Erythroblast (primary cell): ENCODE results near the gene DHRS3.

Experiments used
- DNase-seq, 2 experiments: peaks; one replicate each; lab custom pipeline; 2025; lab: John Stamatoyannopoulos, UW
- GATA1 ChIP-seq: IDR thresholded peaks from 2 replicates; pipeline ENCODE4 v1.6.1; 2011; ENCODE audit warnings: low read depth, mild to moderate bottlenecking, control low read depth, low read length, moderate library complexity
- POLR2A ChIP-seq: IDR thresholded peaks from 2 replicates; pipeline ENCODE4 v1.6.1; 2011; ENCODE audit warnings: mild to moderate bottlenecking, low read length

DHRS3 gene

DNA sequence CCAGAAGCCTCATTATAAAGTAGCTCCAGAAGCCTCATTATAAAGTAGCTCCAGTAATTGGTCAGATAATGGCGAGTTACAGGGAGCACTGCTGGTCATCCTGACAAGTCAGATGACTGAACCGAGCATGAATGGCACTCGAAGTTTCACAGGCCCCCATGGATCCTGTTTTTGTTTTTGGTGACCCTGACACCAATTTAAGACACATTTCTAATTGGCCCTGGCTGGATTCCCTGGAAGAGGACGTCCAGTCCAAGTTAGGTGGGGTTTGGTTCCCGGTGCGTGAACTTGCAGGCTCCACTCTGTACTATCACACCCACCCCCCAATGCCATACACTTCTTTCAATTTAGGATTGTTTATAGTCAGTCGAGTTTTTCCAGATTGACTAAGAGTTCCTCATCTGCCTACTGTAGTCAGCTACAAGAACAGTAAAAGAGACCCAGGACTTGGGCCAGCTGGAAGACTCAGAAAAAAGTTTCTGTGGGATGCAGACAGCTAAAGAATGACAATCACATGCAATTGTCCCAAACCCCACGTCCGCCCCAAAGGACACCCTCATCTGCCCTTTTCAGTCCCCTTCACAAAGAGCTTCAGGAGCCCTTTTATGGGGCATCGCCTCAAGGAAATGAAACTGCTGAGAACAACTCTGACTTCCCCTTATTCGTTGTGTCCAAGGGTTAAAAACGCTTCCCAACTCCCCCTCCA, 2.7 kb downstream of the DHRS3 start:
- no peak for DNase-seq

DNA sequence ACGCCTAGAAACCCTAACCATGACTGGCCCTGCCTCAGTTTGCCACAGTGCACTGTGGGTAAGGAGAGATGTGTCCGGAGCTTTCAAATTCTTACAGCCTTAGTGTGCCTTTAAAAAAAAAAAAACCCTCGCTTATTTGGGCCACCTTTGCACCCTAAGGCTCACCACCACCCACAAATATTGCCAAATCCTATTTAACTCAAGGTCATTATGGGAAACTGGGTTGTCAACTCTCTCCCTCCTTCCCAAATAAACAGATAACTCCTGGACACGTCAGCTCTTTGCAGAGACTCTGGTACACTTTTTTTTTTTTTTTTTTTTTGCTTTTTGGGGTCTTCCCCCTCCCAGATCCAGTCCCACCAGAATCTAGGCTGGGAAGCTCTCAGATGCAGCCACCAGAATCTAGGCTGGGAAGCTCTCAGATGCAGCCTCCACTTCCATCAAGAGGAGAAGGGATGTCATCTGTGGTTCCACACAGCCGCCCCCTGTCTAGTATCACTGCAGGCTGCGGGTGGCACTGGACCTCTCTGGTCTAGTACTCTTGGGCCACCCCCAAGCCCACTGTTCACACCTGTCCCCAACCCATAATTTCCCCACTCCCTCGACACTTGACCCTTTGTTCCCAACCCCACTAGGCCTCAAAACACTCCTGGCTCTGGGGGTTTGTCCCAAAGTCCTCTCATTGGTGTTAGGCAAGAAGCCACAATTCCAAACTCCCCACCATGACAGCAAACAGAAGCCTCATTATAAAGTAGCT, 3.4 kb downstream of the DHRS3 start:
- DNase-seq, result no peak

More for the DNA sequence above, 2.7 kb downstream of the DHRS3 start:
- TF ChIP-seq GATA1, result no peak
- no peak for TF ChIP-seq POLR2A

DNA sequence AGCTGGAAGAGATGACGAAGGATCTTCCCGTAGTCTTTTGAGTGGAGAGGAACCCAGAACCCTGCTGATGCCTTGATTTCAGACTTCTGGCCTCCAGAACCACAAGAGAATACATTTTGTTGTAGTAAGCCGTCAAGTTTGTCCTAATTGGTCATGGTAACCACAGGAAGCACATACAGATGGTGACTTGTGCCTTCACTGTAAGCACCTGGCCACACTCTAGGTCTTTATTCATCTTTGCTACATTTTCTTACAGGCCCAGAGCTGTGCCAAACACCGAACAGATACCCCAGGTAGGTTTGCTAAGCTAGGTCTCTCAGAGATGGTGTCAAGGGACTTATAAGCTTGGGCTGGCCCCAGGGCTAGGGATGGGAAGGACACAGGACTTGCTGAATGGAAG, 4.8 kb downstream of the DHRS3 start:
- TF ChIP-seq POLR2A (no peak), GATA1 (no peak)
- no peak for DNase-seq

More for the DNA sequence above, 3.4 kb downstream of the DHRS3 start:
- TF ChIP-seq POLR2A, result no peak
- TF ChIP-seq GATA1, result no peak

DNA sequence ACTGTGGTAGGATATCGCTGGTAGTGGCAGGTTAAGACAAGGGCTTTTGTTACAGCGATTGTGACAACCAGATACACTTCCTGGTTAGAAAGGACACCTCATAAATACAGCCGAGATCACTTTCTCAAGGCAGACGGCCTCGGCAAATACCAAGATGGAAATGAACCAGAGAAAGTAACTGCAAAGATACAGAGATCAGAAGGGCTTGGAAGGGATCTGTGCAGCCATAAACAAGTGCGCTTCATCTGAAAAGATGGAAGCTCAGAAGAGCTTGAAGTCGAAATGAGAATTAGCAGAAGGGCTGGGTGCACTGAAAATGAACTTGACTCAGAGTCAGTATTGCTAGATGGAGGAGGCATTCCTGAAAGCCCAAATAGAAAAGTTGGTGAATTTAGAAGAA, 7.1 kb downstream of the DHRS3 start:
- DNase-seq, result no peak
- TF ChIP-seq POLR2A (no peak), GATA1 (no peak)

DNA sequence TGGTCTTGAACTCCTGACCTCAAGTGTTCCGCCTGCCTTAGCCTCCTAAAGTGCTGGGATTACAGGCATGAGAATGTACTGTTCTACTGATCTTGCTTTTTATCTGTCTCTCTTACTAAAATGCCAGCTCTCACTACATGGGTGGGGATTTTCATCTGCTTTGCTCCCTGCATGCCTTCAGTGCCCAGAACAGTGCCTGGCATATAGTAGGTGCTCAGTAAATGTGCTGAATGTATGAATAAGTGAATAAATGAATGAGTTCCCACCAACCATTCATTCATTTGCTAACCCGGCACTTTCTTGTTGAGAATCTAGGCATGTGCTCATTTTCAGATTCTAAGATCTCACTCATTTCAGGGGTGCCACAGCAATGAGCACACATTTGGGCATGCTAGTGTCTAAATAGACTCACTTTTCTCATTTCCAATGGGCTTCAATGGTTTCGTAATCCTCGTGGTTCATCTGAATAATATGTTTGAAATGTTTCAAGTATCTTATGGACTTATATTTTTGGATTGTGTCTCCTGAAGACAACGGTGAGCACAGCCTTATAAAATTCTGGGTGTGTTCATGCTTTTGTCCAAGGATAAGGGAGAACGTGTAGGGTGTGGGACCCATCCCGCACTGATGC, 7.6 kb downstream of the DHRS3 start:
- TF ChIP-seq GATA1 (no peak), POLR2A (no peak)
- DNase-seq, result no peak

- no peak for DNase-seq
- TF ChIP-seq GATA1, result no peak
- TF ChIP-seq POLR2A, result no peak
Observed at GRCh38 chr1:12609469-12610003, 8.5 kb downstream of the DHRS3 start.

- TF ChIP-seq GATA1, result no peak
- no peak for TF ChIP-seq POLR2A
Observed at GRCh38 chr1:12608311-12608957, 9.6 kb downstream of the DHRS3 start.

GRCh38 chr1:12607263-12607662, 10.7 kb downstream of the DHRS3 start:
- no peak for DNase-seq
- no peak for TF ChIP-seq POLR2A

More at GRCh38 chr1:12608311-12608957, 9.6 kb downstream of the DHRS3 start:
- no peak for DNase-seq

DNA sequence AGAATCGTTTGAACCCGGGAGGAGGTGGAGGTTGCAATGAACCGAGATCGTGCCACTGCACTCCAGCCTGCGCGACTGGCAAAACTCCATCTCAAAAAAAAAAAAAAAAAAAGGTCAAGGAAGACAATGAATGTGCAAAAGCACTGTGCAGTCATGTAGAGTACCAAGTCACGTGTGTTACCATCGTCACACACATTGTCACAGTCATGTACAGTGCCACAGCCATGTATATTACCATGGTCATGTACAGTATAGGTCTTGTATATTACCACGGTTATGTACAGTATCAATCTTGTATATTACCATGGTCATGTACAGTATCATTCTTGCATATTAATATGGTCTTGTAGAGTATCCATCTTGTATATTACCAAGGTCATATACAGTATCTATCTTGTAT, 13.0 kb downstream of the DHRS3 start:
- no peak for DNase-seq
- TF ChIP-seq POLR2A (no peak), GATA1 (no peak)

DNA sequence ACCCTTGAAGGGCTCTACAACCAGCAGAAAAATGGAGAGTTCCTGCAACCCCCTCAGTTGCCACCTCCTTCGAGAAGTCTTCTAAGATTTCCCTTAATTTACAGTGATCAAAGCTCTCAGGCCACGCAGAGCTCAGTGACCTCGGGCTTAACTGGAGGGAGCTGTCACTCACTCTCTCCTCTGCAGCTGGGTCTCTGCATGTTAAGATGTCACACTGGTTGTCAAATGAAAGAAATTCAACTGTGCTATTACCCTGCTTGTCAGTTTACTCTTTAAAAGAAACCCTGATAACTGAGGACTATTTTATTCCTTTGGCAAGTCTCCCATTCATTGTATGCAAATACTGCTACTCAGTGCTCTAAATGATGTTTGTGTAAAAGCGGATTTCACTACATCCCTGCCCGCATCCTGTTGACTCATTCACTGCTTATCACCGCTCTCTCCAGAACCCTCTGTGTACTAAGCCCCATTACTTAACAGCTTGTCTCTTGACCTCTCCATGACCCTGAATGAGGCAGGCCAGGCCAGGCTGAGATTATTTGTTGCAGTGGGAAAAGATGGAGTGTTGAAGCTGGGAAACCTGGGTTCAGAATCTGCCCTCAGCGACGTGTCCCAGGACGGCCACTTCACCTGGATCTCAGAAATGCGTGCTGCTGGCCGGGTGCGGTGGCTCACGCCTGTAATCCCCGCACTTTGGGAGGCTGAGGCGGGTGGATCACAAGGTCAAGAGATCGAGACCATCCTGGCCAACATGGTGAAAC, 13.7 kb downstream of the DHRS3 start:
- TF ChIP-seq GATA1 (no peak), POLR2A (no peak)
- peak; percentile 22 to 41 for DNase-seq

DNA sequence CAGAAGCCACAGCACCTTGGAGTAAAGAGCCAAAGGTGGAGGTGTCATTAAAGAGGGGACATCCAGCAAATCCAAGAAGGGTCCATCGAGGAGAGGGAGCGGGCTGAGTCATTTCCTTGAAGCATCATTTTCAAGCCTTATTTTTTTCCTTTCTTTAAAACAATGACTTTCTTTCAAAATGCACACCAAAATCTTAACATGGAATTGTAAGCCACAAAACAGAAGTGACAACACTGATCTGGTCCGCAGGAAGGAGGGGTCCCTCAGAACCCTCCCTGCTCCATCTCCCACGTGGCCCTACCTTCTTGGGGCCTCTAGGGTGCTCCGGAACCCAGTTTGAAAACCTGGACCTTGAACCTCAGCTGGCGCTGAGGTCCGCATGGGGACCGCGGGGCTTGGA, 14.8 kb downstream of the DHRS3 start:
- no peak for DNase-seq

GRCh38 chr1:12602659-12603024, 15.4 kb downstream of the DHRS3 start:
- no peak for DNase-seq
- TF ChIP-seq POLR2A, result no peak
- TF ChIP-seq GATA1, result no peak

More for the DNA sequence above, 14.8 kb downstream of the DHRS3 start:
- TF ChIP-seq POLR2A, result no peak
